Measurements from ENCODE around the gene PVR.

DNA sequence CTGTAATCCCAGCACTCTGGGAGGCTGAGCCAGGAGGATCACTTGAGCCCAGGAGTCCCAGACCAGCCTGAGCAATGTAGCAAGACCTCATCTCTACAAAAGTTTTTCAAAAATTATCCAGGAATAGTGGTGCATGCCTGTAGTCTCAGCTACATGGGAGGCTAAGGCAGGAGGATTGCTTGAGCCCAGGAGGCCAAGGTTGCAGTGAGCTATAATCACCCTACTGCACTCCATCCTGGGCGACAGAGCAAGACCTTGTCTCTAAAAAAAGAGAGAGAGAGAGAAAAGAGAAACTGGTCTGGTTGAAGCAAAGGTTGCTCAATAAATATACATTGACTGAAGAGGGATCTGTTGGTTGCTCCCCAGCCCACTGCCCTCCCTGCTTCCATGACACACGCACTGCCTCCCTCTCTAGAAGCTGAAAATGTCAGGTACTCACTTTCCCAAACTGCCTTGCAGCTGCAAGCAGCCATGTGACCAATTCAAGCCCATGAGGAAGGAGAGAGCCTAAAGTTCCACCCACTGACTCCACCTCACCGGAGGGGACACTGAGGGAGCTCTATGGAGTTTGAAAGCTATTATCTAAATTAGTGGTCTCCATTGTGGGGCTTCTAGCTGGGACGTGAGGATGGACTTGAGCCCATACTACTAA lies 69.3 kb downstream of the PVR start:
- no peak for TF ChIP-seq POLR2AphosphoS5 (IDR thresholded peaks at IDR 0.05; ENCODE audit: low read depth, low read length)
- TF ChIP-seq CTCF (IDR thresholded peaks at IDR 0.05), result no peak
- no peak for TF ChIP-seq RXRA (IDR thresholded peaks at IDR 0.05; ENCODE audit: borderline replicate concordance, low read depth)
- TF ChIP-seq, protein P1, sequence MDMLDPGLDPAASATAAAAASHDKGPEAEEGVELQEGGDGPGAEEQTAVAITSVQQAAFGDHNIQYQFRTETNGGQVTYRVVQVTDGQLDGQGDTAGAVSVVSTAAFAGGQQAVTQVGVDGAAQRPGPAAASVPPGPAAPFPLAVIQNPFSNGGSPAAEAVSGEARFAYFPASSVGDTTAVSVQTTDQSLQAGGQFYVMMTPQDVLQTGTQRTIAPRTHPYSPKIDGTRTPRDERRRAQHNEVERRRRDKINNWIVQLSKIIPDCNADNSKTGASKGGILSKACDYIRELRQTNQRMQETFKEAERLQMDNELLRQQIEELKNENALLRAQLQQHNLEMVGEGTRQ (IDR thresholded peaks at IDR 0.05; ENCODE audit: borderline replicate concordance, low read depth, low read length), result no peak; the same call in 1 of the 2 replicates
- TF ChIP-seq GABPA (IDR thresholded peaks at IDR 0.05; ENCODE audit: low read depth), result no peak
- no peak for TF ChIP-seq TEAD4 (IDR thresholded peaks at IDR 0.05; ENCODE audit: borderline replicate concordance, insufficient read depth)
- TF ChIP-seq JUND (IDR thresholded peaks at IDR 0.05), result no peak
- no peak for TF ChIP-seq EP300 (IDR thresholded peaks at IDR 0.05; ENCODE audit: borderline replicate concordance in 1 of 2, low read depth in 1 of 2, low read length in 1 of 2)
- TF ChIP-seq NFIC (IDR thresholded peaks at IDR 0.05; ENCODE audit: borderline replicate concordance), result no peak
- no peak for TF ChIP-seq TAF1 (IDR thresholded peaks at IDR 0.05; ENCODE audit: borderline replicate concordance, low read depth, low read length)
- TF ChIP-seq FOSL2 (IDR thresholded peaks at IDR 0.05; ENCODE audit: borderline replicate concordance, low read depth), result no peak
- TF ChIP-seq YY1 (IDR thresholded peaks at IDR 0.05; ENCODE audit: low read depth), result no peak
- peak; percentile 88 for TF ChIP-seq USF1 (IDR thresholded peaks at IDR 0.05; ENCODE audit: borderline replicate concordance, low read depth)

Measured in SK-N-SH (cell line).